Measurements from ENCODE around the gene CKM.

DNA sequence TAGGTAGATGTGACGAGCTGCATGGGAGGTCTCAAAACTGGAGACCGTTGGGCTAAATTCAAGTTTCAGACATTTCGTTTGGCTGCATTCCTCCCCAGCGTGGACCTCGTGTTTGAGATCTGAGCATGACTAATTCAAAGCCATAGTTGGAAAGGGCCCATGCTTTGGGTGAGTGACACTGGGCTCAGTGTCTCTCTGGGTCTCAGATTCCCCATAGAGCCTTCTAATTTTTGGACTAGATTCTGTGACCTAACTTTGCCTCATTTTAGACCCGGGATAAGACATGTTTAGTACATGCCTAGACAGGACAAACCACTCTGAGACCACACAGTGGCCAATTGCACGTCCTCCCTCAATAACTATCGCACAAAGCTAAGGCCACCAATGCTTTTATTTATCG lies 16.6 kb downstream of the CKM start:
- no peak for TF ChIP-seq POLR2A (IDR thresholded peaks at IDR 0.05)
- TF ChIP-seq, protein P1, sequence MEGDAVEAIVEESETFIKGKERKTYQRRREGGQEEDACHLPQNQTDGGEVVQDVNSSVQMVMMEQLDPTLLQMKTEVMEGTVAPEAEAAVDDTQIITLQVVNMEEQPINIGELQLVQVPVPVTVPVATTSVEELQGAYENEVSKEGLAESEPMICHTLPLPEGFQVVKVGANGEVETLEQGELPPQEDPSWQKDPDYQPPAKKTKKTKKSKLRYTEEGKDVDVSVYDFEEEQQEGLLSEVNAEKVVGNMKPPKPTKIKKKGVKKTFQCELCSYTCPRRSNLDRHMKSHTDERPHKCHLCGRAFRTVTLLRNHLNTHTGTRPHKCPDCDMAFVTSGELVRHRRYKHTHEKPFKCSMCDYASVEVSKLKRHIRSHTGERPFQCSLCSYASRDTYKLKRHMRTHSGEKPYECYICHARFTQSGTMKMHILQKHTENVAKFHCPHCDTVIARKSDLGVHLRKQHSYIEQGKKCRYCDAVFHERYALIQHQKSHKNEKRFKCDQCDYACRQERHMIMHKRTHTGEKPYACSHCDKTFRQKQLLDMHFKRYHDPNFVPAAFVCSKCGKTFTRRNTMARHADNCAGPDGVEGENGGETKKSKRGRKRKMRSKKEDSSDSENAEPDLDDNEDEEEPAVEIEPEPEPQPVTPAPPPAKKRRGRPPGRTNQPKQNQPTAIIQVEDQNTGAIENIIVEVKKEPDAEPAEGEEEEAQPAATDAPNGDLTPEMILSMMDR (IDR thresholded peaks at IDR 0.05), result no peak
- no peak for TF ChIP-seq POLR2AphosphoS5 (IDR thresholded peaks at IDR 0.05)
